Endothelial cell of umbilical vein (primary cell): ENCODE data around the gene BORCS5. TPM values are rescaled to one million over a fixed set of nuclear protein-coding genes. Genes with fewer than 3 reads are reported as not detected.
"Not testable (repeated sequence)": the region's sequence is repeated elsewhere in the genome, so short reads cannot be mapped to it uniquely, and the experiment has no call there.

Experiments used
- BruUV-seq: library from RNA; stranded (reverse); fragments of 400-500 nt; replicated peaks from 2 replicates; lab custom pipeline; 2021; lab: Mats Ljungman, UMichigan
- CTCF ChIA-PET: fragments of 300-600, 350-600 bp; sonication (Branson Sonifier 250); formaldehyde crosslinking; loops from one replicate; lab custom pipeline; 2021; ENCODE audit warnings: antibody characterized with exemption, inconsistent platforms; lab: Charles Lee
- POLR2A ChIA-PET: fragments of 300-600, 350-600 bp; sonication (Branson Sonifier 250); formaldehyde crosslinking; loops from one replicate; lab custom pipeline; 2021; ENCODE audit warnings: antibody characterized with exemption, inconsistent platforms; lab: Charles Lee
- DNase-seq: peaks from one replicate; pipeline ENCODE4 v3.0.0-alpha.2; 2011; ENCODE audit warnings: low read depth, low spot score
- FAIRE-seq: peaks from 2 replicates; lab custom pipeline; 2011; peaks lifted over from hg19 to GRCh38; lab: Jason Lieb, UNC
- H2AFZ ChIP-seq: 2 replicates; pipeline ENCODE4 v1.6.0; 2012; ENCODE audit warnings: low read depth, low read length, control low read depth, inconsistent platforms
- H3K27ac ChIP-seq: 2 replicates; pipeline ENCODE4 v1.5.1; 2011; ENCODE audit warnings: low read depth, mild to moderate bottlenecking, control low read depth, low read length, moderate library complexity; ENCODE audit not compliant: insufficient read depth
- H3K27me3 ChIP-seq, 2 experiments: 2 replicates each; pipeline versions ENCODE4 v1.6.0 to v1.6.1; 2011; ENCODE audit warnings: low read length in 2 of 2, mixed read lengths in 1 of 2; ENCODE audit not compliant: control insufficient read depth in 2 of 2, insufficient read depth in 2 of 2
- H3K36me3 ChIP-seq, 2 experiments: 2 replicates in 1 of 2; 3 replicates in 1 of 2; pipeline ENCODE4 v1.5.1; 2011; ENCODE audit warnings: low read length in 2 of 2, mild to moderate bottlenecking in 1 of 2, moderate library complexity in 1 of 2; ENCODE audit not compliant: control insufficient read depth in 2 of 2, insufficient read depth in 2 of 2; ENCODE audit errors: extremely low read depth in 1 of 2
- H3K4me1 ChIP-seq: 3 replicates; pipeline ENCODE4 v1.5.1; 2011; ENCODE audit warnings: mild to moderate bottlenecking, low read length; ENCODE audit not compliant: control insufficient read depth, insufficient read depth; ENCODE audit errors: extremely low read depth
- H3K4me2 ChIP-seq: 2 replicates; pipeline ENCODE4 v1.6.1; 2011; ENCODE audit warnings: low read length, control low read depth, mixed read lengths; ENCODE audit not compliant: insufficient read depth
- H3K4me3 ChIP-seq, 3 experiments: fragments of 200-600 bp in 1 of 3; sonication (generic), shearing (Covaris generic) in 1 of 3; replicated peaks in 1 of 3; 2 replicates each; pipeline ENCODE4 v1.5.1; 2011 to 2016; ENCODE audit warnings: control low read depth in 3 of 3, low read length in 3 of 3, mild to moderate bottlenecking in 2 of 3, inconsistent platforms in 1 of 3, low read depth in 1 of 3, moderate library complexity in 1 of 3; ENCODE audit not compliant: insufficient read depth in 1 of 3
- H3K79me2 ChIP-seq: 2 replicates; pipeline ENCODE4 v1.6.0; 2012; ENCODE audit warnings: low read length, inconsistent platforms; ENCODE audit not compliant: control insufficient read depth, insufficient read depth
- H3K9ac ChIP-seq: replicated peaks from 2 replicates; pipeline ENCODE3; 2011; ENCODE audit warnings: low read length, control low read depth; ENCODE audit not compliant: insufficient read depth; ENCODE audit errors: extremely low read depth
- H3K9me1 ChIP-seq: replicated peaks from 3 replicates; pipeline ENCODE4 v1.6.0; 2011; ENCODE audit warnings: mild to moderate bottlenecking, low read length; ENCODE audit not compliant: control insufficient read depth, insufficient read depth; ENCODE audit errors: extremely low read depth
- H3K9me3 ChIP-seq: replicated peaks from 2 replicates; pipeline ENCODE4 v1.5.1; 2012; ENCODE audit warnings: low read length, inconsistent platforms; ENCODE audit not compliant: control insufficient read depth, insufficient read depth
- H4K20me1 ChIP-seq: replicated peaks from 2 replicates; pipeline ENCODE3; 2011; ENCODE audit warnings: mild to moderate bottlenecking, low read length; ENCODE audit not compliant: control insufficient read depth, insufficient read depth; ENCODE audit errors: extremely low read depth
- CTCF ChIP-seq, 2 donors: IDR thresholded peaks; 1 replicate in 1 of 2; 2 replicates in 1 of 2; pipeline ENCODE4 v1.5.1; 2011; ENCODE audit warnings: low read length in 2 of 2, mild to moderate bottlenecking in 2 of 2, moderate library complexity in 2 of 2, control low read depth in 1 of 2, inconsistent platforms in 1 of 2, low read depth in 1 of 2; ENCODE audit not compliant: insufficient read depth in 1 of 2; ENCODE audit errors: extremely low read depth in 1 of 2
- EZH2 ChIP-seq: IDR thresholded peaks from 2 replicates; pipeline ENCODE4 v1.6.1; 2012; ENCODE audit warnings: borderline replicate concordance, low read depth, mild to moderate bottlenecking, moderate library complexity, low read length, inconsistent platforms; ENCODE audit not compliant: severe bottlenecking
- FOS ChIP-seq: IDR thresholded peaks from 2 replicates; pipeline ENCODE4 v1.6.1; 2011; ENCODE audit warnings: mild to moderate bottlenecking, low read length, moderate library complexity, borderline replicate concordance; ENCODE audit not compliant: insufficient read depth
- GATA2 ChIP-seq: IDR thresholded peaks from 2 replicates; pipeline ENCODE4 v1.7.0; 2011; ENCODE audit warnings: low read depth, mild to moderate bottlenecking, moderate library complexity, mixed read lengths, low read length; ENCODE audit not compliant: insufficient read length, insufficient read depth
- JUN ChIP-seq: IDR thresholded peaks from 2 replicates; pipeline ENCODE4 v1.6.1; 2011; ENCODE audit warnings: borderline replicate concordance, low read depth; ENCODE audit not compliant: insufficient read length, insufficient read depth
- MAX ChIP-seq: IDR thresholded peaks from 2 replicates; pipeline ENCODE4 v1.6.1; 2011; ENCODE audit not compliant: insufficient read depth, insufficient read length
- MYC ChIP-seq: IDR thresholded peaks from one replicate; pipeline ENCODE4 v1.6.1; 2011; ENCODE audit warnings: mild to moderate bottlenecking, low read depth, low read length
- POLR2A ChIP-seq: IDR thresholded peaks from 2 replicates; pipeline ENCODE4 v1.6.1; 2012; ENCODE audit warnings: low read depth, mild to moderate bottlenecking, control low read depth, low read length
- POLR2AphosphoS5 ChIP-seq: IDR thresholded peaks from 2 replicates; pipeline ENCODE4 v1.6.1; 2012; ENCODE audit warnings: low read depth, mild to moderate bottlenecking, control low read depth, low read length, moderate library complexity; ENCODE audit not compliant: insufficient read depth
- dilution Hi-C: fragments of 300-500 bp; cut with MboI; formaldehyde crosslinking; loops from one replicate; pipeline ENCODE4 v1.15.0; 2019; ENCODE audit warnings: low sequenced_read_pairs; ENCODE audit not compliant: extremely low pct_ligation_motif_present
- intact Hi-C: fragments of 100-400 bp; cut with micrococcal nuclease; formaldehyde crosslinking; loops from one replicate; pipeline ENCODE4 v1.10.0; 2022
- polyA plus RNA-seq, 4 experiments: library from polyadenylated mRNA; depleted of rRNA in 3 of 4; stranded (reverse) in 3 of 4; unstranded in 1 of 4; fragments of >200 nt; gene quantifications; 2 replicates each; pipeline versions ENCODE4 v1.2.1 to v1.2.3, GENCODE V29; 2011 to 2012; ENCODE audit warnings: missing spikeins in 1 of 4
- total RNA-seq: library from RNA; stranded (reverse); gene quantifications from 2 replicates; pipeline ENCODE4 v1.2.3, GENCODE V29; 2021

Gene BORCS5
- total and polyA plus RNA-seq, 2 donors (not counting 3 experiments of a cell fraction or from before 2014, with no cell fraction given) = 8.3 to 10.5 TPM

GRCh38 chr12:12350868-12351463 is 5.9 kb upstream of the BORCS5 start:
- TF ChIP-seq MAX (no peak), EZH2 (no peak), POLR2A (no peak), JUN (no peak), MYC (no peak), CTCF (IDR thresholded peaks at IDR 0.05; ENCODE audit: extremely low read depth in 1 of 2, insufficient read depth in 1 of 2, low read depth in 1 of 2, low read length in 2 of 2) (no peak), FOS (no peak), POLR2AphosphoS5 (no peak), GATA2 (no peak)
- no peaks in the 10 kb centered on the region for H3K79me2 ChIP-seq
- no TSS peak for BruUV-seq
- CTCF ChIA-PET = interaction anchor here (2.8 kb wide), 1 partner anchor 17 kb away, joined by 26 read pairs; no protein-coding TSS in a partner anchor
- dilution Hi-C loops (no loop called here), intact Hi-C loops (no loop called here)
- no peak overlapping the region for H3K4me3 ChIP-seq
- no peaks in the 10 kb centered on the region for H3K9me3 ChIP-seq
- peak overlapping the region; percentile 45 for H3K4me2 ChIP-seq
- no peaks in the 10 kb centered on the region for H3K9me1 ChIP-seq
- H3K9ac ChIP-seq = no peak overlapping the region
- no peaks in the 10 kb centered on the region for H3K27me3 ChIP-seq
- H2AFZ ChIP-seq = no peak overlapping the region
- no peaks in the 10 kb centered on the region for H3K36me3 ChIP-seq
- no peaks in the 10 kb centered on the region for H4K20me1 ChIP-seq
- POLR2A ChIA-PET = no interaction called here
- peaks cover 7% of the 10 kb centered on the region for H3K4me1 ChIP-seq
- FAIRE-seq (no peak), DNase-seq (no peak)
- no peak overlapping the region for H3K27ac ChIP-seq

GRCh38 chr12:12351468-12352185 is 5.3 kb upstream of the BORCS5 start:
- H3K36me3 ChIP-seq, H3K9ac ChIP-seq, H2AFZ ChIP-seq, DNase-seq, H3K27me3 ChIP-seq, H3K9me3 ChIP-seq, H3K4me3 ChIP-seq, H3K4me2 ChIP-seq, dilution Hi-C loops, H3K27ac ChIP-seq, intact Hi-C loops, POLR2A ChIA-PET, H3K4me1 ChIP-seq, H3K79me2 ChIP-seq, H3K9me1 ChIP-seq, FAIRE-seq, BruUV-seq, H4K20me1 ChIP-seq: not testable (repeated sequence)
- CTCF ChIA-PET = interaction anchor here (2.8 kb wide), 1 partner anchor 18 kb away, joined by 26 read pairs; no protein-coding TSS in a partner anchor
